Measurements from ENCODE around the gene PIGM. TPM values are rescaled to one million over a fixed set of nuclear protein-coding genes. Genes with fewer than 3 reads are reported as not detected.

Gene PIGM
- total and polyA plus RNA-seq, 2 experiments from 2014 or later: 5.0 TPM

DNA sequence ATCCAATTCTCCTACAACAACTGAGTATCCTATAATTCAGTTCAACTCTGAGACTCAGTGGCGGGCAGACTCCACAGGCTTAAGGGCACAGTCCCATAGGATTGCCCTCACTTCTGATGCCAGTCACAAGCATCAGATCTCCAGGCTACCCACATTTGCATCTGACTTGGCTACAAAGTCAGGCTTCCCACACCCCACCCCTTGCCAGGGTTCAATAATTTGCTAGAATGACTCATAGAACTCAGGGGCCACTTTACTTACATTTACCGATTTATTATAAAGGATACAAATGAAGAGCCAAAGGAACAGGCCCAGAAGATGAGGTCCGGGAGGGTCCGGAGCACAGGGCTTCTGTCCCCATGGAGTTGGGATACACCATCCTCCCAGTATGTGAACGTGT, 41.8 kb downstream of the PIGM start:
- peaks cover 13% of the 10 kb centered on the region for H3K4me1 ChIP-seq (ENCODE audit: insufficient read depth)
- H3K27me3 Mint-ChIP-seq (ENCODE audit: insufficient read depth, low read depth, poor library complexity): no peaks in the 10 kb centered on the region

DNA sequence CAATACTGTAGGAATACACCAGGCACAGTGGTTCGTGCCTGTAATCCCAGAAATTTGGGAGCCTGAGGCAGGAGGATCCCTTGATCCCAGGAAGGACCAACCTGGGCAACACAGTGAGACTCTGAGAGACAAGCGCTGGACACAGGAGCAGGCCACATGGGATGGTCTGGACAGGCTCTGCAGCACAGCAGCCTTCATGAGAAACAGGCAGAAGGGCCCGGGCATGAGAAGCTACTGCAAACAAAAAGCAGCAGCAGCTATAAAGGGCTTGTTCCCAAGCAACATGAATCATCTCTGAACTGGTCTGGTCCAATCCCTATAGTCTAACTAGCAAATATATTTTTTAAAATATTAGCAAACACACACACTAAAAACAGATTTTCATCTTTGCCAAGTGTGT, 42.2 kb downstream of the PIGM start:
- ATAC-seq (no peak), DNase-seq (ENCODE audit: low spot score) (no peak)
- no peaks in the 10 kb centered on the region for H3K36me3 Mint-ChIP-seq (ENCODE audit: low read depth)
- no peaks in the 10 kb centered on the region for H3F3A ChIP-seq (replicated peaks; ENCODE audit: low read depth)
- no peaks in the 10 kb centered on the region for H3K27me3 Mint-ChIP-seq (ENCODE audit: insufficient read depth, low read depth, poor library complexity)
- H3K4me3 ChIP-seq: no peak overlapping the region
- no peaks in the 10 kb centered on the region for H3K79me2 ChIP-seq (replicated peaks; ENCODE audit: insufficient read depth)
- no peak overlapping the region for H3K4me3 Mint-ChIP-seq
- H3K4me1 ChIP-seq (ENCODE audit: insufficient read depth): peaks cover 13% of the 10 kb centered on the region
- H3K36me3 ChIP-seq (ENCODE audit: insufficient read depth): no peaks in the 10 kb centered on the region
- no peaks in the 10 kb centered on the region for H4K20me1 ChIP-seq (replicated peaks; ENCODE audit: insufficient read depth)
- H3K9me3 Mint-ChIP-seq: no peaks in the 10 kb centered on the region
- 0 out of 2 replicates have a peak overlapping the region, but pooled peaks have one; percentile 7 for H2AFZ ChIP-seq
- H3K27ac Mint-ChIP-seq: no peak overlapping the region
- no peaks in the 10 kb centered on the region for H3K27me3 ChIP-seq (ENCODE audit: insufficient read depth)
- H3K9me2 ChIP-seq (ENCODE audit: insufficient read depth): no peaks in the 10 kb centered on the region
- no peak overlapping the region for H3K27ac ChIP-seq (ENCODE audit: low read depth)
- peaks cover 17% of the 10 kb centered on the region; the same call in 2 of the 3 replicates for H3K4me1 Mint-ChIP-seq
- no peak overlapping the region for H3K4me2 ChIP-seq
- TF ChIP-seq, protein P1, sequence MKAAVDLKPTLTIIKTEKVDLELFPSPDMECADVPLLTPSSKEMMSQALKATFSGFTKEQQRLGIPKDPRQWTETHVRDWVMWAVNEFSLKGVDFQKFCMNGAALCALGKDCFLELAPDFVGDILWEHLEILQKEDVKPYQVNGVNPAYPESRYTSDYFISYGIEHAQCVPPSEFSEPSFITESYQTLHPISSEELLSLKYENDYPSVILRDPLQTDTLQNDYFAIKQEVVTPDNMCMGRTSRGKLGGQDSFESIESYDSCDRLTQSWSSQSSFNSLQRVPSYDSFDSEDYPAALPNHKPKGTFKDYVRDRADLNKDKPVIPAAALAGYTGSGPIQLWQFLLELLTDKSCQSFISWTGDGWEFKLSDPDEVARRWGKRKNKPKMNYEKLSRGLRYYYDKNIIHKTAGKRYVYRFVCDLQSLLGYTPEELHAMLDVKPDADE (IDR thresholded peaks at IDR 0.05): no peak
- TF ChIP-seq POLR2AphosphoS5 (IDR thresholded peaks at IDR 0.05; ENCODE audit: low read depth): no peak
- no peak for TF ChIP-seq STAT1 (IDR thresholded peaks at IDR 0.05; ENCODE audit: unreplicated experiment)
- no peak for TF ChIP-seq REST (IDR thresholded peaks at IDR 0.05; ENCODE audit: unreplicated experiment)
- TF ChIP-seq JUNB (IDR thresholded peaks at IDR 0.05; ENCODE audit: unreplicated experiment): no peak
- no peak for TF ChIP-seq ZNF462 (CRISPR knock-in tag; IDR thresholded peaks at IDR 0.05)
- no peak for TF ChIP-seq ZNF114 (CRISPR knock-in tag; IDR thresholded peaks at IDR 0.05)
- no peak for TF ChIP-seq NANOG (IDR thresholded peaks at IDR 0.05; ENCODE audit: borderline replicate concordance)
- no peak for TF ChIP-seq EZH2 (IDR thresholded peaks at IDR 0.05; ENCODE audit: low read depth, unreplicated experiment)

More for the DNA sequence above, 41.8 kb downstream of the PIGM start:
- H4K20me1 ChIP-seq (replicated peaks; ENCODE audit: insufficient read depth): no peaks in the 10 kb centered on the region
- H3K4me3 ChIP-seq: no peak overlapping the region
- H3K4me1 Mint-ChIP-seq: peaks cover 17% of the 10 kb centered on the region; the same call in 2 of the 3 replicates
- no peak for ATAC-seq
- no peaks in the 10 kb centered on the region for H3K27me3 ChIP-seq (ENCODE audit: insufficient read depth)
- H3K4me3 Mint-ChIP-seq: no peak overlapping the region
- H3K27ac Mint-ChIP-seq: no peak overlapping the region
- H3K4me2 ChIP-seq: 0 out of 2 replicates have a peak overlapping the region, but pooled peaks have one; percentile 36
- H3K27ac ChIP-seq (ENCODE audit: low read depth): no peak overlapping the region
- TF ChIP-seq CREB1 (CRISPR knock-in tag; IDR thresholded peaks at IDR 0.05; ENCODE audit: low read depth): no peak
- H3F3A ChIP-seq (replicated peaks; ENCODE audit: low read depth): no peaks in the 10 kb centered on the region
- no peak for DNase-seq (ENCODE audit: low spot score)
- no peak overlapping the region for H2AFZ ChIP-seq
- H3K36me3 ChIP-seq (ENCODE audit: insufficient read depth): no peaks in the 10 kb centered on the region
- H3K36me3 Mint-ChIP-seq (ENCODE audit: low read depth): no peaks in the 10 kb centered on the region
- no peaks in the 10 kb centered on the region for H3K9me2 ChIP-seq (ENCODE audit: insufficient read depth)
- no peaks in the 10 kb centered on the region for H3K79me2 ChIP-seq (replicated peaks; ENCODE audit: insufficient read depth)
- no peaks in the 10 kb centered on the region for H3K9me3 Mint-ChIP-seq

All from GM23338 (cell line).